ENCODE data around the gene CLCN7.

DNA sequence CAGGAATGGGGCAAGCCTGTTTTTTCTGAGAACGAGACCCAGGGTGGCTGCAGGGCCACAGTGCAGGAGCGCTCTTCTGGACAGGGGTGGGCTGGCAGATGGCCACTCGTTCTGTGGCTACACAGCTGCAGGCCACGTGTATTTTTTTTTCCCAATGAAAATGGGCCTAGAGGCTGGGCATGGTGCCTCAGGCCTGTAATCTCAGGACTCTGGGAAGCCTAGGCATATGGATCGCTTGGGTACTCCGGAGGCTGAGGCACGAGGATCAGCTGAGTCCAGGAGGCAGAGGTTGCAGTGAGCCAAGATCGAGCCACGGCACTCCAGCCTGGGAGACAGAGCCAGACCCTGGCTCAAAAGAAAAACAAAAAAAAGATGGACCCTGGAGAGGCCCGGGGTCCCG is 67.1 kb downstream of the CLCN7 start:
- TF ChIP-seq, protein P1, sequence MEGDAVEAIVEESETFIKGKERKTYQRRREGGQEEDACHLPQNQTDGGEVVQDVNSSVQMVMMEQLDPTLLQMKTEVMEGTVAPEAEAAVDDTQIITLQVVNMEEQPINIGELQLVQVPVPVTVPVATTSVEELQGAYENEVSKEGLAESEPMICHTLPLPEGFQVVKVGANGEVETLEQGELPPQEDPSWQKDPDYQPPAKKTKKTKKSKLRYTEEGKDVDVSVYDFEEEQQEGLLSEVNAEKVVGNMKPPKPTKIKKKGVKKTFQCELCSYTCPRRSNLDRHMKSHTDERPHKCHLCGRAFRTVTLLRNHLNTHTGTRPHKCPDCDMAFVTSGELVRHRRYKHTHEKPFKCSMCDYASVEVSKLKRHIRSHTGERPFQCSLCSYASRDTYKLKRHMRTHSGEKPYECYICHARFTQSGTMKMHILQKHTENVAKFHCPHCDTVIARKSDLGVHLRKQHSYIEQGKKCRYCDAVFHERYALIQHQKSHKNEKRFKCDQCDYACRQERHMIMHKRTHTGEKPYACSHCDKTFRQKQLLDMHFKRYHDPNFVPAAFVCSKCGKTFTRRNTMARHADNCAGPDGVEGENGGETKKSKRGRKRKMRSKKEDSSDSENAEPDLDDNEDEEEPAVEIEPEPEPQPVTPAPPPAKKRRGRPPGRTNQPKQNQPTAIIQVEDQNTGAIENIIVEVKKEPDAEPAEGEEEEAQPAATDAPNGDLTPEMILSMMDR (IDR thresholded peaks at IDR 0.05), result no peak
- no peak for TF ChIP-seq POLR2A (IDR thresholded peaks at IDR 0.05)

Data from gastroesophageal sphincter (tissue), 3 donors.